ENCODE data around the gene LRRC19.

LRRC19 gene, protein sequence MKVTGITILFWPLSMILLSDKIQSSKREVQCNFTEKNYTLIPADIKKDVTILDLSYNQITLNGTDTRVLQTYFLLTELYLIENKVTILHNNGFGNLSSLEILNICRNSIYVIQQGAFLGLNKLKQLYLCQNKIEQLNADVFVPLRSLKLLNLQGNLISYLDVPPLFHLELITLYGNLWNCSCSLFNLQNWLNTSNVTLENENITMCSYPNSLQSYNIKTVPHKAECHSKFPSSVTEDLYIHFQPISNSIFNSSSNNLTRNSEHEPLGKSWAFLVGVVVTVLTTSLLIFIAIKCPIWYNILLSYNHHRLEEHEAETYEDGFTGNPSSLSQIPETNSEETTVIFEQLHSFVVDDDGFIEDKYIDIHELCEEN

DNA sequence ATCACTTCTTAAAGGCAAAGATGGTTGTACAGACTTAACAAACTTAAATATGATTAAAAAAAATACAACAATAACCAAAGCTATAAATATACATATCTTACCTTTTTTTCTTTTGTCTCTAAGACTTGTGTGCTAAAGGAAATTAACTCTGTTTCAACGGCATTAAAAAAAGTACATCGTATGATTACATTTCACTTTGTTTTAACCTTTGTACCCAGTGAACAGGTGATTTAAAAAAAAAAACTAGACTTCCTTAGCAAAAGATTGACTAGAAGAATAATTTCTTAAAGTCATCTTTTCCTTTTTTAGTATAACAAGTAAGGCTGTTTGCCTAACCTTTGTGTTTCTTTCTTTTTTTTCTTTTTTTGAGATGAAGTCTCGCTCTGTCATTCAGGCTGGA lies at the start of gene LRRC19:
LRRC19 (minus strand) TSS at position 182 of the 400 bp plus-strand sequence. CDS start 5,978 bp downstream, outside the sequence.
- no peak for DNase-seq

DNA sequence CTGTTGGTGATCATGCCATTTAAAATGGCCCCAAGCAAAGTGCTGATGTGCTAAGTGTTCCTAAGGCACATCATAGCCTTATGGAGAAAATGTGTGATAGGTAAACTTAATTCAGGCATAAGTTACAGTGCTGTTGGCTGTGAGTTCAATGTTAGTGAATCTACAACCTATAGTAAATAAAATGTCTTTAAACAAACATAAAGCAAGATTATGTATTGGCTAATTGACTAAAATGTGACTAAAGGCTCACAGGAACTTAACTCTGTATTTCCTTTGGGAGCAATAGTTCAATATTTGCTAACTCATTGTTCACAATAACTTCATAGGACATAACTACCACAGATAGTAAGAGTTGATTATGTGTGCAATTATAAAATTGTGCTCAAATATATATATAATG lies 49.4 kb upstream of the LRRC19 start:
- DNase-seq = no peak

DNA sequence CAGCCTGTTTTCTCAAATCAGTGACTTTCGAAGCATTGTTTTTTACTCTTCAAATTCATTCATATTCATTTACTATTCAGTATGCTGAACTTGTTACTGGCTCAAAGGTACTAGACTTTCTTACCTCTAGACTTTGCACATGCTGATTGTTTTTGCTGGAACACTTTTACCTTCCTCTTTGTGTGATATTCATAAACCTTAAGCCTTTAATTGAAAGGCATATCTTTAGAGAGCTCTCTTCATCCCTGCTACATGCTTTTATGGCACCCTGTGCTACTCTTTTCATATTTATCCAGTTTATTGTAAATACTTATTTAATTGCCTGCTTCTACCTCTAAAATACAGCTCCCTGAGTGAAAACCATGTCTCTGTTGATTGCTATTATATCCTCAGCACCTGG lies 48.7 kb upstream of the LRRC19 start:
- DNase-seq = no peak

DNA sequence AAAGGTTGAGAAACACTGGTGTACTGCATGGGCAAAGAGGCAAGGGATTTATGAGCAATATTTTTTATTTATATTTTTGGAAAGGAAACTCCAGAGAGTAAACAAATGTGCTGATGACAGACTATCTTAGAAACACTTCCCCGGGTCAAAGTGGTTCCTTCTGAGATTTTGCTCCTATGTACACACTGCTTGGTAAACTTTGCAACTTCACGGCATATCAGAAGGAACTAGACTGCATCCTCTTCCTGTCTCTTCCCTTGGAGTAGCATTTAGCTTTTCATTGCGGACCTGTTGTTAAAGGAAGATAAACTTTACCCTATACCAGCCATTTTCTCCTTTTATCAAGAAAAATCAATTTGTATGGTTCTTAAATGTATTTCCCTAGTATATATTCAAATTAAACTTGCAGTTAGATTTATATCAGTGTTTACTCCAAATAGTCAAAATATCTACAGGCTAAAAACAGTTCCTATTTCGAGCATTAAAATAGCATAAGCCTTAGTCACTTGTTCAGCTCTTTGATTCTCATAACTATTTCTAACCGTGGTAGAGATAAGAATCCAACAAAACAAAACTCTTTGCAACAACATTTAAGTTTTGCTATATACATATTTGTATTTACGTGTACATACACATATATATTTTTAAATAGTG lies 48.0 kb upstream of the LRRC19 start:
- no peak for DNase-seq

DNA sequence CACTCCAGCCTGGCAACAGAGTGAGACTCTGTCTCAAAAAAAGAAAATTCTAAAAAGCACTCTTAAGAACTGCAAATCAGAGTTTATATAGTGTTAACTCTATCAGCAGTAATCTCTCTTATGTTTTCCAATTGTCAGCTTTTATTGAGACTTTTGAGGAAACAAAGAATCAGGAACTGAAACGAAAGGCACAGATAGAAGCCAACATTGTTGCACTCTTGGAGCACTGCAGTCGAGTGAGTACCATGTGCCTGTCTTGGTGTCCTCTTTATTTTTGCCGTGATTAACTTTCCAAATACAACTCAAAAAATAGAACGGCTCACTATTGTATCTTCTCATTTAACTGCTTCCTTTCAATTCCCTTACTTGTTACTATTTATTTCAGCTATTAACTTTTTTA lies 41.7 kb upstream of the LRRC19 start:
- DNase-seq = no peak

DNA sequence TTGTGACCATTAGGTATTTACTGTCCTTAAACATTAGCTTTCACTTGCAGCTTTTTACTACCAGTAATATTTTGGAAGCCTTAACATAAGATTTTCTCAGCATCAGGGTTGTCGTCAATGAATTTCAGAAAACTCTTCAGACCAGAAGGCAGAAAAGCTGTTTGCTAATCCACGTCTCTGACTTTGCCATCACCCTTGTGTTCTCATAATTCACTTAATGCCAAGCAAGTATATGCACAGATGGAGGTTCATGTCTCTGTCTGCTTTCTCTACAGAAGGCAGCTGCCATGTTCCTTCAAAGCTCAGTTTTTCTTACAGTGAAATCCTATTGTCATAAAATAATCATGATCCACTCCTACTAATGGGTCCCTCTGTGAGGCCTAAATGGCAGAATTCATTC lies 37.7 kb upstream of the LRRC19 start:
- DNase-seq = no peak

DNA sequence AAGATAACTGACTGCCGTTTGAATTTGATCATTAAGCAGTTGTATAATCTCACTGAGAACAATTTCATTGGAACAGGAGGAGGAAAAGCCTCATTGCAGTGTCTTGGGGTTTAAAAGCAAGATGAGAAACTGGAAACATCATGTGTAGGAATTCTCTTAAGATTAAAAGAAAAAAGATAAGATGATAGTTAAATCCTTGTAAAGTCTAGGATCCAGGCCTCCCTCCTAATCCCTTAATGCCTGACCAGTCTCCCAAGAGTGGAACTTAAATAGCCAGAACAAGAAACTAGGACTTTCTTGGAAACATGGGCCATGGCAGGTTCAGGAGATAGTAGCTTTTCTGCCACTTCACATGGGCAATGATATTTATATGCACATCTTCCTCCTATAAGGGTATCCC lies 37.0 kb upstream of the LRRC19 start:
- DNase-seq = no peak

DNA sequence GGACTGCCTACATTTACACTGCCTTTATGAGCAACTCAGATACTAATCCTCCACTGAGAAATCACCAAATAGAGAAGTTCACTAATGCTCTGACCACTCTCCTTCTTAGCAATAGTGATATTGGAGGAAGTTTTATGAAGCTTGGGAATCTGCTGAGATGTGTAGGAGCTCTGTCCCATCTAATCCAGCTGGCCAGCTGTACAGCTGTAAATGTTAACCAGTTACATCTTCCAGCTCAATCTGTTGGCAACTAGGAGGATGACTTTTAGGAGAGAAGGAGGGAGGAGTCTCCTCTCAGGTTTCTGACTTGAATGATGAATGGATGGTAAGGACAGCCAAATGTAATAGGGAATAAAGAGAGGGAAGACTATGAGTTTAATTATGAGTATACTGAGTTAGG lies 36.3 kb upstream of the LRRC19 start:
- no peak for DNase-seq

DNA sequence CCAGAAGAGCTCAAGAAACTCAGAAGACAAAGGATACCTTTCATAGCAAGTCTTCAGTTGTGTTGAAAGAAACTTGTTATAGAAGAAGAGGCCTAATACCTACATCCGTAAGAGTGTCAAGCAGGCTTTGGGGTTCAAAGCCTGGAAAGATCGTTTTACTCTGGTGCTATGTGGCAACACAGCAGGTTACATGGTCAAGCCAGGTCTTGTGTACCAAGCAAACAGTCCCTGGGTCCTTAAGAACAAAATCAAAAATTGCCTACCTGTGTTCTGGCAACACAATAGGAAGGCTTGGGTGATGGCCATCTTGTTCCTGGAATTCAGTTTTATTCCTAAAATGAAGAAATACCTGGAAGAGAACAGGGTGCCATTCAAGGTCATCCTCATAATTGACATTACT lies 32.0 kb upstream of the LRRC19 start:
- no peak for DNase-seq

DNA sequence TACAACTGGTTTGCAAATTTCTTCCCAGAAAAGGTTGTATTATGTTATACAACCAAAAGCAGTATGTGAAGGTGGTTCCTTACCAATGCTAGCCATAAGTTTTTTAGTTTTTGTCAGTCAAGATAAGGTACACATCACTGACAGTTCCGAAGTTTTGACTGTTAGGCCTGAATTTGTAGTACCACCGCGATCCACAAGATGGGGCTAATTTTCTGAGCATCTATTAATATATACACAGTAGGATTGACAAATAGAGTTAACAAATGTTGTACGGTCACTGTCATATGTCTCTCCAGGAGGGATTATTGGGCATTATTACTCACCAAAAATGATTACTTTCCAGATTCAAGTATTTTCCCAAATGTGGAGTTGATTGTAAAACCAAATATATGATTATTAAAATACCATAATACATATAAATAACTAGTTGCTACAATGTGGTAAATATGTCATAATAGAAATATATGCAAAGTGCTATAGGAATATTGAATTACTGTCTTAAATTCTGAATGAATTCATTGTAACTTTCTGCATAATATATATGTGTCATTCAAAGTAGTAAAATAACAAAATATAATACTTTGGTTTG lies 28.4 kb upstream of the LRRC19 start:
- DNase-seq = no peak

DNA sequence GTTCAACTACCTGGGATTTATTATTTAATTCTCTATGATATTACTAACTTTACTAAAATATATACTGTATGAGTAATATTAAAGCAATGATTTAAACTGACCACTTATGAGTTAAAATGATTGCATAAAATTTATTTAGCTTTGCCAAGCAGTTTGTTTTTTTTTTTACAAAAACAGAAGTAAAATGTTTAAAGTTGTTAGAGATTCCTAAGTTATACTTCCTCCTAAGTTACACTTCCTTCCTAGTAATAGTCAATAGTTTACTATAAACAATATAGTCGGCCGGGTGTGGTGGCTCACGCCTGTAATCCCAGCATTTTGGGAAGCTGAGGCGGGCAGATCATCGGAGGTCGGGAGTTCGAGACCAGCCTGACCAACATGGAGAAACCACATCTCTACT lies 23.7 kb upstream of the LRRC19 start:
- DNase-seq = no peak

DNA sequence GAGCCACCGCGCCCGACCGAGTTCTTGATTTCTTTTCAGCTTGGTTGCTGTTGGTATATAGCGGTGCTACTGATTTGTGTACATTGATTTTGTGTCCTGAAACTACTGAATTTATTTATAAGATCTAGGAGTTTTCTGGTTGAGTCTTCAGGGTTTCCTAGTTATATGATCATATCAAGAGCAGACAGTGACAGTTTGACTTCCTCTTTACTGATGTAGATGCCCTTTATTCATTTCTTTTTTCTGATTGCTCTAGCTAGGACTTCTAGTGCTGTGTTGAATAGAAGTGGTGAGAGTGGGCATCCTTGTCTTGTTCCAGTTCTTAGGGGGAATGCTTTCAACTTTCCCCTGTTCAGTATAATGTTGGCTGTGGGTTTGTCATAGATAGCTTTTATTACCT lies 17.4 kb upstream of the LRRC19 start:
- DNase-seq = no peak

DNA sequence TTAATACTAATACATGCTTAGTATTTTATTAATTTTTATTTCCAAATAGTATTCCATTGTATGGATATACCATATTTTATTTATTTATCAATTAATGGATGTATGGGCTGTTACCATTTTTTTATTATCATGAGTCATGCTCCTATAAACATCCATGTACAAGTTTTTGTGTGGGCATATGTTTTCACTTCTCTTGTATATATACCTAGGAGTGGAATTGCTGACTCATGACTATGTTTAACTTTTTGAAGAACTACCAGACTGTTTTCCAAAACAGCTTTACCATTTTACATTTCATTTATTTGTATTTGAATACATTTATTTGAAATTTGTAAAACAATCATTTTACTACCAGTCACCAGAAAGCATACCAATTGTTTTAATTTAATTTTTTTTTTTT lies 14.1 kb upstream of the LRRC19 start:
- DNase-seq = no peak

DNA sequence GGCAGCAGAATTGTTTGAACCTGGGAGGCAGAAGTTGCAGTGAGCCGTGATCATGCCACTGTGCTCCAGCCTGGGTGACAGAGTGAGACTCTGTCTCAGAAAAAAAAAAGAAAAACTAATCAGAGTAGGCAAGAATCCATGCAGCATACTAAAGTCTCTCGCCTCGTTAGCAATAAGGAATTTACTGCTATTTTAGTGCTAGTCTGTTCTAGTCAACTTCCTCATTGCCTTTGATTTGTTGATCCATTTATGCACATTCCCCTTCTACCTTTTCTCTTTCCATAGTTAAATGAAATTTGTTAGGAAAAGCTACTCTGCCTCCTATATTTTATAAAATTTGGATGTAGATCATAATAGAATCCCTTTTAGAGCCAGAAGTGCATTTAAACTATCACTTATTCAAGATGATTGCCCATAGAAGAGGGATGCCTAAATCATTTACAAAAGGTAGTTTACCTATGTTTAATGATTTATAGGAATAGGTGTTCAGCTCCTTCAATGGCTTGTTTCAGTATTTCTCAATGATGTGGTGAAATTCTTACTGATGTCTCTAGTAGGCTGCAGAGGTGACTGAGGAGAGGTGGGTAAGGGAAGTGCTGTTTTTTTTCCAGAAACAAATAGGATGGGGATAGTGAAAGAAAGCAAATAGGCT lies 1.9 kb downstream of the LRRC19 start:
- DNase-seq = no peak

DNA sequence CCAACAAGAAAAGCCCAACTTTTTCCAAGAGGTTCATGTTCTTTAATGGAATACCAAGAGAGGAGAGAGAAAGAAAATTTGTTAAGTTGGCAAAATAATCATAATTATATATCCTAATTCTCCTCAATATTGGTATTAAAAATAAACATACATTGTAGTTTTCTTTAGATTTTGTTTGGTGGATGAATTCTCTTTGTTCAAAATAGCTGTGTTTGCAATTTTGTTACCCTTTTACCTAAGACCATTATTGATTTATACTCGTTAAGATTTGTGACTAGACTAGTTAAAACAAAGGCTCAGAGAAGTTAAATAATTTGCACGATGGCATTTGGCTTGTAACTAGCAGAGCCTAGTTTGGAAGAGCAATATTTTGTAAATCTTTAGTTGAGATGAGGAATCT lies 9.7 kb downstream of the LRRC19 start:
- no peak for DNase-seq

DNA sequence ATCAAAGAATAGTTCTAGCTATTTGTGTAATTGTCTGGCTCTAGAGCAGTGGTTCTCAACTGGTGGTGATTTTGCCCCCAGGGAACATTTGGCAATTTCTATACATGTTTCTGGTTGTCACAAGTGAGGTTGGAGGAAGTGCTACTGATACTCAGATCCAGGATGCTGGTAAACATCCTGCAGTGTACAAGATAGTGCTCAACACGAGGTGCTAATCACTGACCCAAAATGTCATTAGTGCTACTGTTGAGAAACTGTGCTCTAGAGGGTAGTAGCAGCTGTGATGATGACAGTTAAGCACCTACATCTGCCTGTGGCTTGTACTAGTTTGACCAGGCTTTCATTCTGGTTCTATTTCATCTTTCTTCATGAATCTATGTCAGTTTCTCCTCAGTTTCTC lies 22.1 kb downstream of the LRRC19 start:
- DNase-seq = no peak

DNA sequence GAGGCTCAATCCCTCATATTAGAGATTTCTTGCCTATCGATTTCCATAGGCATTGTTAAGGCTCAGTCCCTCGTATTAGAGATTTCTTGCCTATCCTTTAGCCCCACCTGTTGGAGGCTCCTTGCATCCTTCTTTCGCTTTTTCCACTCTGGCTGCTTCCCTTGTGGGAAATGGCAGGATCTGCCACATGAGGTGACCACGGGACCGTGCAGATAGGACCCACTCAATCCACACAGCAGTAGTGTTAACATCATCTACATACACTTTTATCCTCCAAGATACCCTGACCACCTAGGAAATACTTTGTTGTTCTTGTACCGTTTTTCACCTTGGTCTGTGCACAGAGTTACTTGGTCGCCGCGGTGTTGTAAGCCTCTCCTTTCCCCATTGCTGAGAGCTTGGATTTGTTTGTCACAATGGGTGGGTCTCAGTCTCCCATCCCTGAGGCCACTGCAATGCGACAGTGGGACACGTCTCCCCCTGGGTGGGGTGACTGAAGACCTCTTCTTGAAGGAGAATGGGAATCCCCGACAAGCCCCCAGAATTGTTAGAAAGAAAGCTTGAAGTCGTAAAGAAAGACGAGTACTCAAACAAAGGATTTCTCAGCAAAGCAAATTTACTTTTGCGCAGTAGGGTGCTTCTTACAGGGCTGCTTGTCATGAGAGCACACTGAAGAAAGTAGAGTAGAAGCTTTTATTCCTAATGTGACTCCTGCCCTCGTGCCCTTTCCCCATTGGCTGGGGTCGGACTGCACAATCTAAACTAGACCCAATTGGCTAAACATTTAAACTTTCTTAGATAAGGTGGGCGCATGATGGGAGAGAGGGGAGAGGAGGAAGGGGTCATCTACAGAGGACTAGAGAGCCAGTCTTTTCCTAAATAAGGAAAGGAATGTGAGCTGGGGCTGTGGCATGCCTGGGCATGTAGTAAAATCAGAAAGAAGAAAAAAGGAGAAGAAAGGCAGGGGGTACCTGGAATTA lies 29.5 kb downstream of the LRRC19 start:
- DNase-seq = no peak

DNA sequence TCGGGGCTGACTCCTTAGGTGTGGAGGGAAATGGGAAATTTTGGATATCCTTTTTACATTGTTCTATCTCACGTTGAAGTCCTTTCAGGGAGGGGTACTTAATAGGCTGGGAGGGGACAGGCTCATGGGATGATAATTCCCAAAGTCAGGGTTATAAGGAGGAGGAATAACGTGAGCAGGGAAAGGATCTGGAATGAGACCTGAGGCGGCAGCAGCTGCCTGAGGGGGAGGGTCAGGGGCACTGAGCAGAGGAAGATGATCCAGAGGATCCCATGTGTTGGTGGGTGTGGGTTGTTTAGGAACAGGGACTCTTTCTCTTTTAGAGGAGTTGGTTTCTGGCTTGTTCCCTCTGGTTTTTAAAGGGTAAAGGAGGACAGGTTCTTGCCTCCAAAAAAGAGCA lies 30.5 kb downstream of the LRRC19 start:
- no peak for DNase-seq

DNA sequence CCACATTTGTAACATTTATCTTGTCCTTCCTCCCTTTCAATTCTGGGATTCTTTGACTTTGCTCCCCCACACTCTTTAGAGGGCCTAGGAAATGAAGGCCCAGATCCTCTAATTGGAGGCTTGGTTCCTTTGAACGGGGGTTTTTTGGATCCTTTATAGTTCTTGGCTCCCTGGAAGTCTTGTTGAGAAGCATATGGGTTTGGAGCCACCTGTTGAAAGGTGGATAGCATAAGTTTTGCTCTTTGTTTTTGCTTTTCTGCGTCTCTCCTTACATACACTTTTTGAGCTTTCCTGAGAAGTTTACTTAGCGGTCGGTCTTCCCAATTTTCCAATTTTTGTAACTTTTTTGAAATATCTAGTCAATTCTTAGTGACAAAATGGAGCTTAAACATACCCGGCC lies 31.5 kb downstream of the LRRC19 start:
- no peak for DNase-seq

DNA sequence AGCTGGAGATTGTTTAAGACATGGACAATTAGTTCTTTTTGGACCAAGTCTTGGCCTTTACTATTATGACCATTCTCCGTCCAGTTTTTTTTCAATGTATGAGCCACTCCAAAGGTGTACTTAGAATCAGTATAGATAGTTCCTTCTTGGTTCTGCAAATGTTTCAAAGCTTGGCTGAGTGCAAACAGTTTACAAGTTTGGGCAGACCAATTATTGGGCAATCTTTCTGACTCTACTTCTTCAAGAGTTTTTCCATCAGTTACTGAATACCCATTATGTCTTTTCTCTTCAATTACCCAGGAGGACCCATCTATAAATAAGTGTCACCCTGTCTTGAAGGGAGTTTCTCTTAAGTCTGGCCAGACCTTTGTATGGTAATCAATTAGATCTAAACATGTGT lies 33.8 kb downstream of the LRRC19 start:
- DNase-seq = no peak

DNA sequence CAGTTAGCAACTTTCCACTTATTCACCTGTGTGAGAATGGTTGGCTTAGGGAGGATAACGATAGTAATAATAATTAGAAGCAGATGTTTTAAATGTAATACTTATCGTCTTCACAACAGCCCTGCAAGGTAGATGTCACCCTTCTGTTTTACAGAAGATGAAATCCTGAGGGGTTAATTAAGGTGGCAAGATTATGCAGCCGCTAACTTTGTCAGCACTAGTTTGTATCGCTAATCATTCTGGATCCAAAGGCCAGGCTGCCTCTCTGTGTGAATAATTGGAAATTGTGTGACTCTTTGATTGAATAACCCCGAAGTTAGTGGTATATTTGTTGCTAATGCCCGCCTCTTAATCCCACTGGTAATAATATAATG lies 48.6 kb downstream of the LRRC19 start:
- DNase-seq = no peak

Measured in cortex of kidney (tissue), 1 donor.